AG09319 (cell line): ENCODE measurements around the gene BORCS5.
"Not testable (repeated sequence)": the region's sequence is repeated elsewhere in the genome, so short reads cannot be mapped to it uniquely, and the experiment has no call there.

Experiments
- DNase-seq: peaks from one replicate; pipeline ENCODE4 v3.0.0-alpha.2; 2010; ENCODE audit warnings: low read depth; ENCODE audit errors: extremely low read depth
- TF ChIP-seq, protein P1 (sequence below): IDR thresholded peaks from 2 replicates; pipeline ENCODE4 v1.5.1; 2011; ENCODE audit warnings: low read depth, mild to moderate bottlenecking, inconsistent platforms, low read length, moderate library complexity

Gene BORCS5

DNA sequence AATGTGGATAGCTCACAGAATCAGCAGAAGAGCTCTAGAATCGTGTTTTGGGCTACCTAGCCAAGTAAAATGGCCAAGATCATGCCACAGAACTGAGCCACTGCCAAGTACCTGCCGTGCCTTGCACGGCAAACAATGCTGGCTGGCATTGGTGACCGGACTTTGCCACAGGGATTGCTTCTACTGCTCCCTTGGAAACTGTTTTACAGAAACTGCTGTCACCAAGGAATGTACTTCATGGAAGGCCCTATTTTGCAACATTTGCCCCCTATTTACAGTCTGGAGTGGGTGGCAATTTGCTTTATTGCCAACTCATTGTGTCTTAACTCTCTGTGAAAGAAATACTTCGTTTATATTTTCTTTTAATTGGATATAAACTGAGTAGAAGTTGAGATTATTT, 49.0 kb downstream of the BORCS5 start:
- DNase-seq = no peak
- TF ChIP-seq, protein P1, sequence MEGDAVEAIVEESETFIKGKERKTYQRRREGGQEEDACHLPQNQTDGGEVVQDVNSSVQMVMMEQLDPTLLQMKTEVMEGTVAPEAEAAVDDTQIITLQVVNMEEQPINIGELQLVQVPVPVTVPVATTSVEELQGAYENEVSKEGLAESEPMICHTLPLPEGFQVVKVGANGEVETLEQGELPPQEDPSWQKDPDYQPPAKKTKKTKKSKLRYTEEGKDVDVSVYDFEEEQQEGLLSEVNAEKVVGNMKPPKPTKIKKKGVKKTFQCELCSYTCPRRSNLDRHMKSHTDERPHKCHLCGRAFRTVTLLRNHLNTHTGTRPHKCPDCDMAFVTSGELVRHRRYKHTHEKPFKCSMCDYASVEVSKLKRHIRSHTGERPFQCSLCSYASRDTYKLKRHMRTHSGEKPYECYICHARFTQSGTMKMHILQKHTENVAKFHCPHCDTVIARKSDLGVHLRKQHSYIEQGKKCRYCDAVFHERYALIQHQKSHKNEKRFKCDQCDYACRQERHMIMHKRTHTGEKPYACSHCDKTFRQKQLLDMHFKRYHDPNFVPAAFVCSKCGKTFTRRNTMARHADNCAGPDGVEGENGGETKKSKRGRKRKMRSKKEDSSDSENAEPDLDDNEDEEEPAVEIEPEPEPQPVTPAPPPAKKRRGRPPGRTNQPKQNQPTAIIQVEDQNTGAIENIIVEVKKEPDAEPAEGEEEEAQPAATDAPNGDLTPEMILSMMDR = no peak

DNA sequence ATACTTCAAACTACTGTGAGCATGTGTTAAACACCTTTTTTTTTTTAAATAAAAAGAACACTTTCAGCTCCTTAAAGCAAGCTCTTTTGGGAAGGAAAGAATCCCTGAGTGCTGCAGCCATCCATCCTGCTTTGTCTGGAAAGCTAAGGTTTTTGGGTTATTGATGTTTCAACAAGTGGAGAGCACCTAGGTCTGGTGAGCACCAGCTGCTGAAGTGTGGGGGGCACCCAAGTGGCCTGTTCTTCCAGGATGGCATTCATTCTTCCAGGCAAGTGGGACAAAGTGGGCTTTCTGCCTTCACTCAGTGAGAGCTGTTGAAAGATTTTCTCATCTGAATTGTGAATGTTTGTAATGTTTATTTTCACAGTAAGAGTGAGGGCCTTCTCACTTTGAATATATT, 49.9 kb downstream of the BORCS5 start:
- TF ChIP-seq, protein P1 = no peak
- no peak for DNase-seq

- DNase-seq = no peak
- TF ChIP-seq, protein P1 = no peak
Observed at GRCh38 chr12:12408265-12408690, 51.4 kb downstream of the BORCS5 start.

GRCh38 chr12:12409337-12409736, 52.5 kb downstream of the BORCS5 start:
- not testable (repeated sequence) for DNase-seq

- TF ChIP-seq, protein P1 = no peak
- DNase-seq = no peak
Observed at GRCh38 chr12:12415886-12416285, 59.0 kb downstream of the BORCS5 start.

DNA sequence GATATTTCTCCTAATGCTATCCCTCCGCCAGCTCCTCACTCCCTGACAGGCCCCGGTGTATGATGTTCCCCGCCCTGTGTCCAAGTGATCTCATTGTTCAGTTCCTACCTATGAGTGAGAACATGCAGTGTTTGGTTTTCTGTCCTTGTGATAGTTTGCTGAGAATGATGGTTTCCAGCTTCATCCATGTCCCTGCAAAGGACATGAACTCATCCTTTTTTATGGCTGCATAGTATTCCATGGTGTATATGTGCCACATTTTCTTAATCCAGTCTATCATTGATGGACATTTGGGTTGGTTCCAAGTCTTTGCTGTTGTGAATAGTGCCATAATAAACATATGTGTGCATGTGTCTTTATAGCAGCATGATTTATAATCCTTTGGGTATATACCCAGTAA, 62.3 kb downstream of the BORCS5 start:
- DNase-seq = not testable (repeated sequence)

DNA sequence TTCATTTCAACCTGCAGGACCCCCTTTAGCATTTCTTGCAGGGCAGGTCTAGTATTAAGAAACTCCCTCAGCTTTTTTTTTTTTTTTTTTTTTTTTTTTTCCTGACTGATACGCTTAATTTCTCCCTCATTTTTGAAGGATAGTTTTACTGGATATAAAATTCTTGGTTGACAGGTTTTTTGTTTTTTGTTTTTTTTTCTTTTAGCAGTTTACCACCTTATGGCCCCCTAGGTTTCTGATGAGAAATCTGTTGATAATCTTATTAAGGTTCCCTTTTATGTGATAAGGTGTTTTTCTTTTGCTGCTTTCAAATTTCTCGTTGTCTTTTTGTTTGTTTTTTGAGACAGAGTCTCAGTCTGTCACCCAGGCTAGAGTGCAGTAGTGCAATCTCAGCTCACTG, 66.5 kb downstream of the BORCS5 start:
- no peak for DNase-seq
- TF ChIP-seq, protein P1 = no peak

GRCh38 chr12:12425001-12425400, 68.1 kb downstream of the BORCS5 start:
- no peak for DNase-seq
- TF ChIP-seq, protein P1 = no peak

DNA sequence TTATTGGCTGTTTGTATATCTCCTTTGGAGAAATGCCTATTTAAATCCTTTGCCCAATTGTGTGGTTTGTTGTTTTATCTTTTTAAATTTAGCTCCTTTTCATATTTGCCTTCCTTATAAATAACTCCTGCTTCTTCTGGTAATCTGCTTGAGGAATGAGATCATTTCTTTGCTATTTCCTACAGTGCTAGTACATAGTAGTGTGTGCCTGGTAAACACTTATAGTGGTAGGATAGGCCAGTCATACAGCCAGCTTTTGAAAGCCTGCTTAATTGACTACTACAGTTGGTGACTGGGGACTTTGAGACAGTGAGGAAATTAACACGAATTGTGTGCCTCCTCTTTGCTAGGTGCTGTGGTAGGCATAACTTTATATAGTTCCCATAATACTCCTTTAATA, 68.7 kb downstream of the BORCS5 start:
- DNase-seq = no peak
- TF ChIP-seq, protein P1 = no peak
